ENCODE data around the gene RABGAP1L. TPM values are rescaled to one million over a fixed set of nuclear protein-coding genes. Genes with fewer than 3 reads are reported as not detected.

The RABGAP1L gene
- polyA plus RNA-seq, 1 donor (not counting 4 experiments of a cell fraction or from before 2014, with no cell fraction given), result 24.2 TPM

DNA sequence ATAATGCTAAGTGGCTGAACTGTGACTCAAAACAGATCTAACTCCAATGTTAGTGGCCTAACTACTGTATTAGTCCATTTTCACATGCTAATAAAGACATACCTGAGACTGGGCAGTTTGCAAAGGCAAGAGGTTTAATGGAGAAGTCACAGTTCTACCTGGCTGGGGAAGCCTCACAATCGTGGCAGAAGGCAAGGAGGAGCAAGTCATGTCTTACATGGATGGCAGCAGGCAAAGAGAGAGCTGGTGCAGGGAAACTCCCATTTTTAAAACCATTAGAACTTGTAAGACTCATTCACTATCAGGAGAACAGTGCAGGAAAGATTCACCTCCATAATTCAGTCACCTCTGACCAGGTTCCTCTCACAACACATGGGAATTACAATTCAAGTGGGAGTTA, 760.8 kb downstream of the RABGAP1L start:
- Histone ChIP-seq H3K9ac (ENCODE audit: control insufficient read depth, extremely low read depth, insufficient read depth, low read length) (no peak overlapping the region), H3K9me1 (ENCODE audit: control insufficient read depth, extremely low read depth, insufficient read depth, low read length) (no peaks in the 10 kb centered on the region), H3K27ac (ENCODE audit: control insufficient read depth, insufficient read depth, low read length) (no peak overlapping the region), H3K4me3 (ENCODE audit: control insufficient read depth in 2 of 3, extremely low read depth in 1 of 3, insufficient read depth in 2 of 3, low read depth in 1 of 3, low read length in 3 of 3) (no peak overlapping the region), H3K4me2 (ENCODE audit: control insufficient read depth, extremely low read depth, insufficient read depth, low read depth, low read length) (no peak overlapping the region), H3K36me3 (ENCODE audit: control insufficient read depth in 2 of 2, extremely low read depth in 1 of 2, insufficient read depth in 2 of 2, low read length in 2 of 2) (no peaks in the 10 kb centered on the region), H4K20me1 (ENCODE audit: control insufficient read depth, extremely low read depth, insufficient read depth, low read length) (no peaks in the 10 kb centered on the region), H3K79me2 (ENCODE audit: control insufficient read depth, insufficient read depth, low read length) (no peaks in the 10 kb centered on the region), H2AFZ (ENCODE audit: control insufficient read depth, low read length) (no peak overlapping the region), H3K9me3 (ENCODE audit: control insufficient read depth, low read depth, low read length) (no peaks in the 10 kb centered on the region), H3K27me3 (ENCODE audit: control insufficient read depth, extremely low read depth, insufficient read depth, low read length) (no peaks in the 10 kb centered on the region), H3K4me1 (ENCODE audit: control insufficient read depth, extremely low read depth, insufficient read depth, low read length) (no peaks in the 10 kb centered on the region)
- dilution Hi-C loops (cut with MboI; ENCODE audit: extremely low pct_ligation_motif_present, low sequenced_read_pairs), result no loop called here
- TF ChIP-seq, protein P1, sequence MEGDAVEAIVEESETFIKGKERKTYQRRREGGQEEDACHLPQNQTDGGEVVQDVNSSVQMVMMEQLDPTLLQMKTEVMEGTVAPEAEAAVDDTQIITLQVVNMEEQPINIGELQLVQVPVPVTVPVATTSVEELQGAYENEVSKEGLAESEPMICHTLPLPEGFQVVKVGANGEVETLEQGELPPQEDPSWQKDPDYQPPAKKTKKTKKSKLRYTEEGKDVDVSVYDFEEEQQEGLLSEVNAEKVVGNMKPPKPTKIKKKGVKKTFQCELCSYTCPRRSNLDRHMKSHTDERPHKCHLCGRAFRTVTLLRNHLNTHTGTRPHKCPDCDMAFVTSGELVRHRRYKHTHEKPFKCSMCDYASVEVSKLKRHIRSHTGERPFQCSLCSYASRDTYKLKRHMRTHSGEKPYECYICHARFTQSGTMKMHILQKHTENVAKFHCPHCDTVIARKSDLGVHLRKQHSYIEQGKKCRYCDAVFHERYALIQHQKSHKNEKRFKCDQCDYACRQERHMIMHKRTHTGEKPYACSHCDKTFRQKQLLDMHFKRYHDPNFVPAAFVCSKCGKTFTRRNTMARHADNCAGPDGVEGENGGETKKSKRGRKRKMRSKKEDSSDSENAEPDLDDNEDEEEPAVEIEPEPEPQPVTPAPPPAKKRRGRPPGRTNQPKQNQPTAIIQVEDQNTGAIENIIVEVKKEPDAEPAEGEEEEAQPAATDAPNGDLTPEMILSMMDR (optimal IDR thresholded peaks at IDR 0.05 in 1 of 3, IDR thresholded peaks at IDR 0.05 in 1 of 3, conservative IDR thresholded peaks at IDR 0.05 in 1 of 3; ENCODE audit: extremely low read depth in 1 of 3, insufficient read depth in 2 of 3, low read length in 3 of 3), result no peak
- TF ChIP-seq EZH2 (IDR thresholded peaks at IDR 0.05; ENCODE audit: low read length), result no peak
- FAIRE-seq (no peak), DNase-seq (ENCODE audit: low read depth, low spot score) (no peak)

DNA sequence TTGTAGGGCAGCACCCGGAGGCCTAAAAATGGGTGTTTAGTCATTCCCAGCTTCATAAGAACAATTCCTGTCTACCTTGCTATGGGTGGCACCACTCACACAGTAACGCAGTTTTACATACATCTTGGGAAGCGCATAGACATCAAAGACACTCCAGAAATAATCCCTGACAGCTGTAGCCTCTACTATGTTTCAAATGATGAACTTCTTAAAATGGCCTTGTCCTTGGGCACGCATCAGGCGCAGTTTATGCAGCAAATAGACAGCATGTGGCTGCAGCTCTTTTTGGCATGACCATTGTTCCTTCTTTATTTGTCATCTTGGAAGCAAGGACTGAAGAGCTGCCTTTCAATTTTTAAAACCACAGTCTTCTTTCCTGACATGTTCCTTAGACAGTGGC, 762.8 kb downstream of the RABGAP1L start:
- no peaks in the 10 kb centered on the region for H3K36me3 ChIP-seq (ENCODE audit: control insufficient read depth in 2 of 2, extremely low read depth in 1 of 2, insufficient read depth in 2 of 2, low read length in 2 of 2)
- no peak for FAIRE-seq
- DNase-seq (ENCODE audit: low read depth, low spot score), result no peak
- no peak overlapping the region for H3K4me3 ChIP-seq (ENCODE audit: control insufficient read depth in 2 of 3, extremely low read depth in 1 of 3, insufficient read depth in 2 of 3, low read depth in 1 of 3, low read length in 3 of 3)
- no peaks in the 10 kb centered on the region for H3K79me2 ChIP-seq (ENCODE audit: control insufficient read depth, insufficient read depth, low read length)
- no peaks in the 10 kb centered on the region for H3K4me1 ChIP-seq (ENCODE audit: control insufficient read depth, extremely low read depth, insufficient read depth, low read length)
- H3K9me1 ChIP-seq (ENCODE audit: control insufficient read depth, extremely low read depth, insufficient read depth, low read length), result no peaks in the 10 kb centered on the region
- no peaks in the 10 kb centered on the region for H4K20me1 ChIP-seq (ENCODE audit: control insufficient read depth, extremely low read depth, insufficient read depth, low read length)
- H3K9ac ChIP-seq (ENCODE audit: control insufficient read depth, extremely low read depth, insufficient read depth, low read length), result no peak overlapping the region
- TF ChIP-seq, protein P1 (optimal IDR thresholded peaks at IDR 0.05 in 1 of 3, IDR thresholded peaks at IDR 0.05 in 1 of 3, conservative IDR thresholded peaks at IDR 0.05 in 1 of 3; ENCODE audit: extremely low read depth in 1 of 3, insufficient read depth in 2 of 3, low read length in 3 of 3), result no peak
- H3K27me3 ChIP-seq (ENCODE audit: control insufficient read depth, extremely low read depth, insufficient read depth, low read length), result no peaks in the 10 kb centered on the region
- dilution Hi-C loops (cut with MboI; ENCODE audit: extremely low pct_ligation_motif_present, low sequenced_read_pairs), result no loop called here
- H3K27ac ChIP-seq (ENCODE audit: control insufficient read depth, insufficient read depth, low read length), result no peak overlapping the region
- no peak overlapping the region for H3K4me2 ChIP-seq (ENCODE audit: control insufficient read depth, extremely low read depth, insufficient read depth, low read depth, low read length)
- no peak overlapping the region for H2AFZ ChIP-seq (ENCODE audit: control insufficient read depth, low read length)
- no peaks in the 10 kb centered on the region for H3K9me3 ChIP-seq (ENCODE audit: control insufficient read depth, low read depth, low read length)

All from keratinocyte (primary cell).